GM23338 (cell line): ENCODE results near the gene OAS3.

Source experiments
- CTCF ChIP-seq, 2 experiments: fragments of 200-600 bp in 1 of 2; sonication (generic) in 1 of 2; conservative IDR thresholded peaks; 2 replicates each; pipeline versions ENCODE4 v1.5.1 to v1.6.1; 2016 to 2017; ENCODE audit warnings: antibody characterized with exemption in 2 of 2, low read depth in 2 of 2, mild to moderate bottlenecking in 2 of 2, moderate library complexity in 1 of 2
- POLR2AphosphoS5 ChIP-seq: IDR thresholded peaks from 2 replicates; pipeline ENCODE4 v1.6.1; 2016; ENCODE audit warnings: antibody characterized with exemption, low read depth
- REST ChIP-seq: IDR thresholded peaks from one replicate; pipeline ENCODE4 v1.6.1; 2018; ENCODE audit warnings: antibody characterized with exemption; ENCODE audit not compliant: unreplicated experiment
- ZNF114 ChIP-seq: fragments of 250-450 bp; sonication (Bioruptor Pico); IDR thresholded peaks from 2 replicates; pipeline ENCODE4 v1.5.0; 2020; ENCODE audit warnings: mild to moderate bottlenecking, moderate library complexity

GRCh38 chr12:112967858-112968257 is 29.6 kb downstream of the OAS3 start:
- TF ChIP-seq CTCF (conservative IDR thresholded peaks at IDR 0.05; ENCODE audit: low read depth in 2 of 2) (no peak), ZNF114 (CRISPR knock-in tag) (no peak), REST (no peak), POLR2AphosphoS5 (no peak)
